HCT116 (cell line): ENCODE results near the gene WNT5B. TPM values are rescaled to one million over a fixed set of nuclear protein-coding genes. Genes with fewer than 3 reads are reported as not detected.

Experiments used
- ATAC-seq: fragments of 200-7000 bp; cut with Tn5 transposase; 2 replicates; pipeline ENCODE4 v1.9.1; 2020; ENCODE audit warnings: mild to moderate bottlenecking, moderate library complexity
- BruUV-seq: library from RNA; stranded (reverse); fragments of 400-500 nt; replicated peaks from 2 replicates; lab custom pipeline; 2021; lab: Mats Ljungman, UMichigan
- CTCF ChIA-PET: fragments of 300-600 bp; sonication (Branson Sonifier 250); formaldehyde crosslinking; loops from one replicate; lab custom pipeline; 2021; ENCODE audit warnings: antibody characterized with exemption; lab: Charles Lee
- POLR2A ChIA-PET: fragments of 300-600, 350-600 bp; sonication (Branson Sonifier 250); formaldehyde crosslinking; loops from one replicate; lab custom pipeline; 2021; ENCODE audit warnings: antibody characterized with exemption; lab: Charles Lee
- RAD21 ChIA-PET, 2 experiments: fragments of 300-600 bp; sonication (Branson Sonifier 250); formaldehyde crosslinking; loops; one replicate each; lab custom pipeline; 2023; ENCODE audit warnings: low total read pairs in 2 of 2; ENCODE audit not compliant: uncharacterized antibody in 2 of 2, unreplicated experiment in 2 of 2, low non-redundant PET in 1 of 2; lab: Charles Lee
- DNase-seq: peaks from one replicate; pipeline ENCODE4 v3.0.0-alpha.2; 2010; ENCODE audit warnings: low read depth, low spot score
- H2AFZ ChIP-seq: fragments of 200-600 bp; shearing (Covaris generic), sonication (generic); 2 replicates; pipeline ENCODE4 v1.6.1; 2017; ENCODE audit warnings: low read depth, mixed run types, mixed read lengths, antibody characterized with exemption, low read length; ENCODE audit not compliant: poor library complexity, severe bottlenecking
- H3K27ac ChIP-seq: 2 replicates; pipeline ENCODE4 v1.5.1; 2012; ENCODE audit warnings: low read depth, low read length
- H3K27me3 ChIP-seq: fragments of 200-600 bp; sonication (generic); 2 replicates; pipeline ENCODE4 v1.6.1; 2016; ENCODE audit warnings: mixed run types, low read length, mixed read lengths; ENCODE audit not compliant: insufficient read depth
- H3K36me3 ChIP-seq, 2 experiments: fragments of 200-500 bp in 1 of 2; fragments of 200-600 bp in 1 of 2; sonication (Bioruptor generic) in 1 of 2; sonication (generic) in 1 of 2; 2 replicates each; pipeline versions ENCODE4 v1.5.1 to v1.6.1; 2014 to 2016; ENCODE audit warnings: low read length in 2 of 2, inconsistent platforms in 1 of 2, mixed read lengths in 1 of 2, mixed run types in 1 of 2; ENCODE audit not compliant: insufficient read depth in 2 of 2, control insufficient read depth in 1 of 2
- H3K4me1 ChIP-seq, 2 experiments: fragments of 200-600 bp in 1 of 2; sonication (generic) in 1 of 2; 2 replicates each; pipeline versions ENCODE4 v1.5.1 to v1.6.1; 2012 to 2017; ENCODE audit warnings: low read length in 2 of 2, inconsistent platforms in 1 of 2, mild to moderate bottlenecking in 1 of 2, mixed read lengths in 1 of 2, mixed run types in 1 of 2, moderate library complexity in 1 of 2; ENCODE audit not compliant: insufficient read depth in 2 of 2, control insufficient read depth in 1 of 2
- H3K4me2 ChIP-seq: fragments of 200-600 bp; sonication (generic); 2 replicates; pipeline ENCODE4 v1.6.1; 2017; ENCODE audit warnings: mixed run types, low read length, mixed read lengths
- H3K4me3 ChIP-seq, 2 experiments: fragments of 200-600 bp in 1 of 2; sonication (generic) in 1 of 2; replicated peaks in 1 of 2; 2 replicates each; pipeline ENCODE4 v1.5.1; 2011 to 2016; ENCODE audit warnings: low read length in 2 of 2, control low read depth in 1 of 2, low read depth in 1 of 2, mild to moderate bottlenecking in 1 of 2, mixed read lengths in 1 of 2, mixed run types in 1 of 2
- H3K79me2 ChIP-seq: fragments of 200-600 bp; sonication (generic); 2 replicates; pipeline ENCODE4 v1.6.1; 2017; ENCODE audit warnings: mild to moderate bottlenecking, mixed run types, low read length, moderate library complexity, mixed read lengths; ENCODE audit not compliant: insufficient read depth
- H3K9ac ChIP-seq: fragments of 200-600 bp; sonication (generic); 2 replicates; pipeline ENCODE4 v1.6.1; 2016; ENCODE audit warnings: low read length, mixed read lengths
- H3K9me2 ChIP-seq: fragments of 200-600 bp; sonication (generic), shearing (Covaris generic); 2 replicates; pipeline ENCODE4 v1.6.1; 2017; ENCODE audit warnings: mixed run types, mild to moderate bottlenecking, moderate library complexity; ENCODE audit not compliant: insufficient read depth
- H3K9me3 ChIP-seq, 2 experiments: fragments of 200-500 bp in 1 of 2; fragments of 200-600 bp in 1 of 2; sonication (Bioruptor generic) in 1 of 2; sonication (generic) in 1 of 2; 2 replicates each; pipeline ENCODE4 v1.6.1; 2014 to 2017; ENCODE audit warnings: low read length in 2 of 2, mixed read lengths in 2 of 2, inconsistent platforms in 1 of 2, low read depth in 1 of 2, mild to moderate bottlenecking in 1 of 2, mixed run types in 1 of 2, moderate library complexity in 1 of 2; ENCODE audit not compliant: control insufficient read depth in 1 of 2, insufficient read depth in 1 of 2
- H4K20me1 ChIP-seq: fragments of 200-600 bp; sonication (generic), shearing (Covaris generic); 2 replicates; pipeline ENCODE4 v1.6.1; 2017; ENCODE audit warnings: mixed run types, mild to moderate bottlenecking, moderate library complexity; ENCODE audit not compliant: insufficient read depth
- CBX3 ChIP-seq: IDR thresholded peaks from 2 replicates; pipeline ENCODE4 v1.6.1; 2012; ENCODE audit warnings: low read depth
- EGR1 ChIP-seq: IDR thresholded peaks from 2 replicates; pipeline ENCODE4 v1.6.1; 2012; ENCODE audit warnings: low read depth
- ELF1 ChIP-seq: IDR thresholded peaks from 2 replicates; pipeline ENCODE4 v1.6.1; 2012; ENCODE audit warnings: low read depth, borderline replicate concordance
- EZH2 ChIP-seq: fragments of 200-600 bp; sonication (generic); IDR thresholded peaks from 2 replicates; pipeline ENCODE4 v1.6.1; 2017; ENCODE audit warnings: antibody characterized with exemption, mixed run types
- FOSL1 ChIP-seq: IDR thresholded peaks from 2 replicates; pipeline ENCODE4 v1.6.1; 2012; ENCODE audit warnings: low read depth
- JUND ChIP-seq: IDR thresholded peaks from 2 replicates; pipeline ENCODE4 v1.6.1; 2012
- POLR2A ChIP-seq: IDR thresholded peaks from 2 replicates; pipeline ENCODE4 v1.7.0; 2011; ENCODE audit warnings: borderline replicate concordance; ENCODE audit not compliant: insufficient read depth, insufficient read length; ENCODE audit errors: extremely low read depth
- POLR2AphosphoS5 ChIP-seq: IDR thresholded peaks from 2 replicates; pipeline ENCODE4 v1.6.1; 2011; ENCODE audit warnings: mild to moderate bottlenecking, low read depth, low read length, moderate library complexity
- RAD21 ChIP-seq: IDR thresholded peaks from 2 replicates; pipeline ENCODE4 v1.6.1; 2012; ENCODE audit warnings: low read depth, mild to moderate bottlenecking
- SIN3A ChIP-seq: IDR thresholded peaks from 2 replicates; pipeline ENCODE4 v1.6.1; 2012; ENCODE audit warnings: low read depth
- SP1 ChIP-seq: IDR thresholded peaks from 2 replicates; pipeline ENCODE4 v1.6.1; 2012; ENCODE audit warnings: low read depth
- TCF7L2 ChIP-seq: IDR thresholded peaks from 2 replicates; pipeline ENCODE4 v1.7.0; 2011; ENCODE audit warnings: borderline replicate concordance, inconsistent platforms; ENCODE audit not compliant: insufficient read depth, insufficient read length; ENCODE audit errors: extremely low read depth
- YY1 ChIP-seq: IDR thresholded peaks from 2 replicates; pipeline ENCODE4 v1.6.1; 2011; ENCODE audit warnings: low read length, low read depth, moderate library complexity, mild to moderate bottlenecking; ENCODE audit not compliant: insufficient replicate concordance; ENCODE audit errors: extremely low read depth
- ZFX ChIP-seq: fragments of 450-650 bp; IDR thresholded peaks from 2 replicates; pipeline ENCODE4 v1.6.1; 2017
- intact Hi-C: fragments of 100-400 bp; cut with micrococcal nuclease; formaldehyde crosslinking; loops from 2 replicates; pipeline ENCODE4 v1.10.0; 2022
- total RNA-seq: library from RNA; stranded (reverse); gene quantifications from one replicate; pipeline ENCODE4 v1.2.1, GENCODE V29; 2021; ENCODE audit not compliant: unreplicated experiment
- TF ChIP-seq, protein P1 (sequence below): IDR thresholded peaks from 2 replicates; pipeline ENCODE4 v1.6.1; 2012
- TF ChIP-seq, protein P2 (sequence below): IDR thresholded peaks from 2 replicates; pipeline ENCODE4 v1.6.1; 2012
- TF ChIP-seq, protein P3 (sequence below): IDR thresholded peaks from 2 replicates; pipeline ENCODE4 v1.6.1; 2011; ENCODE audit warnings: mild to moderate bottlenecking, low read length, moderate library complexity; ENCODE audit not compliant: insufficient replicate concordance; ENCODE audit errors: extremely low read depth
- TF ChIP-seq, protein P4 (sequence below): IDR thresholded peaks from 2 replicates; pipeline ENCODE4 v1.6.1; 2012; ENCODE audit warnings: low read depth

WNT5B gene
- total RNA-seq, 1 experiment from 2014 or later, result 0.52 TPM

DNA sequence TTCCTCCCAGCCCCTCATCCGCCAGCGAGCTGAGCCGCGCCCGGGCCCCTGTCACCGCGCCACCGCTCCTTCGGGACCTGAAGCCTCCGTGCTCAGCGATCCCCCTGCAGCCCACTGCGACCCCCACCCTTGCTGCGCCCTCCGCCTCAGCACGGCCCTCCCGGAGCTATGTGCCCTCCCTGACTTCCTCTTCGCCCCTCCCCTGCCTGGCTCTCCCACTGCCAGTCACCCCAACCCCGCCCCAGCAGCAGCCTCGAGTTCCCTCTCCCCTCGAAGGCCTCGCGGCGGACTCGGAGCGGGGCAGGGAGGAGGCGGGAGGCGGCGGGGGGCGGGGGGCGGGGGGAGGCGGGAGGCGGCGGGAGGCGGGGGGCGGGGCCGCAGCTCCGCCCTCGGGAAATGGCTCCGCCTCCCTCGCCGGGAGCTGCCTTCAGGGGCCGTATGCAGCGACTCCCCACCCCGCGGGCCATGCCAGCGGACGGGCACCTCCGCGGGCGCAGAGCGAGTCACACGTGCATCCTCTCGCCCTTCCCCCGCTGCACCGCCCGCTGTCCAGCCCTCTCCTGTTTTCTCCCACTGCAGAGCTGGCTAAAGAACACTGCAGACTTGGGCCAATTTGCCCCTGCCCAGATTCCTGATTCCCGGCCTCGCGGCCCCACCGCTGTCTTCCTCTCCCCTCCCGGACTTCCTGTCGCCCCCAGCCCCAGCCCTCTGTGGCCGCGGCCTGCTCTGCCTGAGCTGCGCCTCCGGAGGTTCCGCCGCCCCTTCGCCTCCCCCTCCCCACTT is 32.7 kb downstream of the WNT5B start:
- ATAC-seq, result peak; percentile 91
- peak overlapping the region; percentile 46; the same call in 1 of the 2 replicates for H3K27ac ChIP-seq
- TF ChIP-seq, protein P1, sequence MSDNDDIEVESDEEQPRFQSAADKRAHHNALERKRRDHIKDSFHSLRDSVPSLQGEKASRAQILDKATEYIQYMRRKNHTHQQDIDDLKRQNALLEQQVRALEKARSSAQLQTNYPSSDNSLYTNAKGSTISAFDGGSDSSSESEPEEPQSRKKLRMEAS, result peak; percentile 96
- peak; percentile 58 for TF ChIP-seq SP1
- TF ChIP-seq, protein P2, sequence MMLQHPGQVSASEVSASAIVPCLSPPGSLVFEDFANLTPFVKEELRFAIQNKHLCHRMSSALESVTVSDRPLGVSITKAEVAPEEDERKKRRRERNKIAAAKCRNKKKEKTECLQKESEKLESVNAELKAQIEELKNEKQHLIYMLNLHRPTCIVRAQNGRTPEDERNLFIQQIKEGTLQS, result no peak
- TF ChIP-seq POLR2A, result peak; percentile 61
- no peak for TF ChIP-seq EGR1
- TF ChIP-seq ELF1, result no peak
- TF ChIP-seq TCF7L2, result peak; percentile 35
- TF ChIP-seq SIN3A, result 0 out of 2 replicates have a peak, but pooled peaks have one; percentile 65
- no peak; the same call in 1 of the 2 replicates for TF ChIP-seq JUND
- no peak for TF ChIP-seq RAD21
- TF ChIP-seq EZH2, result no peak
- TF ChIP-seq, protein P3, sequence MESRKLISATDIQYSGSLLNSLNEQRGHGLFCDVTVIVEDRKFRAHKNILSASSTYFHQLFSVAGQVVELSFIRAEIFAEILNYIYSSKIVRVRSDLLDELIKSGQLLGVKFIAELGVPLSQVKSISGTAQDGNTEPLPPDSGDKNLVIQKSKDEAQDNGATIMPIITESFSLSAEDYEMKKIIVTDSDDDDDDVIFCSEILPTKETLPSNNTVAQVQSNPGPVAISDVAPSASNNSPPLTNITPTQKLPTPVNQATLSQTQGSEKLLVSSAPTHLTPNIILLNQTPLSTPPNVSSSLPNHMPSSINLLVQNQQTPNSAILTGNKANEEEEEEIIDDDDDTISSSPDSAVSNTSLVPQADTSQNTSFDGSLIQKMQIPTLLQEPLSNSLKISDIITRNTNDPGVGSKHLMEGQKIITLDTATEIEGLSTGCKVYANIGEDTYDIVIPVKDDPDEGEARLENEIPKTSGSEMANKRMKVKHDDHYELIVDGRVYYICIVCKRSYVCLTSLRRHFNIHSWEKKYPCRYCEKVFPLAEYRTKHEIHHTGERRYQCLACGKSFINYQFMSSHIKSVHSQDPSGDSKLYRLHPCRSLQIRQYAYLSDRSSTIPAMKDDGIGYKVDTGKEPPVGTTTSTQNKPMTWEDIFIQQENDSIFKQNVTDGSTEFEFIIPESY, result peak; percentile 18
- TF ChIP-seq, protein P4, sequence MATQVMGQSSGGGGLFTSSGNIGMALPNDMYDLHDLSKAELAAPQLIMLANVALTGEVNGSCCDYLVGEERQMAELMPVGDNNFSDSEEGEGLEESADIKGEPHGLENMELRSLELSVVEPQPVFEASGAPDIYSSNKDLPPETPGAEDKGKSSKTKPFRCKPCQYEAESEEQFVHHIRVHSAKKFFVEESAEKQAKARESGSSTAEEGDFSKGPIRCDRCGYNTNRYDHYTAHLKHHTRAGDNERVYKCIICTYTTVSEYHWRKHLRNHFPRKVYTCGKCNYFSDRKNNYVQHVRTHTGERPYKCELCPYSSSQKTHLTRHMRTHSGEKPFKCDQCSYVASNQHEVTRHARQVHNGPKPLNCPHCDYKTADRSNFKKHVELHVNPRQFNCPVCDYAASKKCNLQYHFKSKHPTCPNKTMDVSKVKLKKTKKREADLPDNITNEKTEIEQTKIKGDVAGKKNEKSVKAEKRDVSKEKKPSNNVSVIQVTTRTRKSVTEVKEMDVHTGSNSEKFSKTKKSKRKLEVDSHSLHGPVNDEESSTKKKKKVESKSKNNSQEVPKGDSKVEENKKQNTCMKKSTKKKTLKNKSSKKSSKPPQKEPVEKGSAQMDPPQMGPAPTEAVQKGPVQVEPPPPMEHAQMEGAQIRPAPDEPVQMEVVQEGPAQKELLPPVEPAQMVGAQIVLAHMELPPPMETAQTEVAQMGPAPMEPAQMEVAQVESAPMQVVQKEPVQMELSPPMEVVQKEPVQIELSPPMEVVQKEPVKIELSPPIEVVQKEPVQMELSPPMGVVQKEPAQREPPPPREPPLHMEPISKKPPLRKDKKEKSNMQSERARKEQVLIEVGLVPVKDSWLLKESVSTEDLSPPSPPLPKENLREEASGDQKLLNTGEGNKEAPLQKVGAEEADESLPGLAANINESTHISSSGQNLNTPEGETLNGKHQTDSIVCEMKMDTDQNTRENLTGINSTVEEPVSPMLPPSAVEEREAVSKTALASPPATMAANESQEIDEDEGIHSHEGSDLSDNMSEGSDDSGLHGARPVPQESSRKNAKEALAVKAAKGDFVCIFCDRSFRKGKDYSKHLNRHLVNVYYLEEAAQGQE, result no peak
- TF ChIP-seq YY1, result peak; percentile 34
- TF ChIP-seq ZFX, result no peak
- peak; percentile 81 for TF ChIP-seq POLR2AphosphoS5
- peak; percentile 53; the same call in 1 of the 2 replicates for TF ChIP-seq CBX3
- TF ChIP-seq FOSL1, result no peak

More for the DNA sequence above, 32.7 kb downstream of the WNT5B start:
- Histone ChIP-seq H3K4me1 (peaks cover 0 to 28% of the 10 kb centered on the region in 2 experiments; a peak in 2 of 4 replicates), H3K27me3 (no peaks in the 10 kb centered on the region), H3K4me3 (peak overlapping the region in 1 of 2 experiments; percentile 11; a peak in 1 of 4 replicates), H2AFZ (no peak overlapping the region), H3K79me2 (no peaks in the 10 kb centered on the region), H3K9me3 (no peaks in the 10 kb centered on the region), H3K9ac (no peak overlapping the region), H3K9me2 (no peaks in the 10 kb centered on the region), H3K36me3 (no peaks in the 10 kb centered on the region), H4K20me1 (no peaks in the 10 kb centered on the region), H3K4me2 (peak overlapping the region; percentile 35; the same call in 1 of the 2 replicates)
- CTCF ChIA-PET, result interaction anchor here (0.6 to 1.6 kb wide), 6 partner anchors 9 to 1555 kb away, joined by 3 to 12 read pairs (median 4); no protein-coding TSS in a partner anchor
- intact Hi-C loops, result loop anchor here (2.0 kb wide), 1 partner anchor 29 kb away; the partner anchor contains the start of gene ADIPOR2
- no TSS peak for BruUV-seq
- POLR2A ChIA-PET, result interaction anchor here (1.0 to 1.6 kb wide), 6 partner anchors 9 to 130 kb away, joined by 3 to 8 read pairs (median 3); partner anchors contain the start of gene ADIPOR2
- DNase-seq, result peak; percentile 89
- RAD21 ChIA-PET, result interaction anchor here in 1 of 2 experiments (0.9 kb wide), 1 partner anchor 8 kb away, joined by 4 read pairs; no protein-coding TSS in a partner anchor
